Activated T-helper 2 cell treated with anti-CD3 and anti-CD28 coated beads, Interferon-gamma antibody, Interleukin-2, Interleukin-4, amounts not matched to agents 10 μg/mL and 5 μg/mL and 100 μg/mL, durations not matched to agents 14 hours and 24 hours and 36 hours (primary cell): Measurements from ENCODE around the gene UXT. TPM values are rescaled to one million over a fixed set of nuclear protein-coding genes. Genes with fewer than 3 reads are reported as not detected.

Source experiments
- DNase-seq: peaks from one replicate; pipeline ENCODE4 v3.0.0; 2021; ENCODE audit warnings: low spot score
- H3K27ac Mint-ChIP-seq: one replicate; pipeline ENCODE4 v1.8.0; 2021; ENCODE audit warnings: mixed read lengths
- H3K27me3 Mint-ChIP-seq: one replicate; pipeline ENCODE4 v1.8.0; 2021; ENCODE audit warnings: low read depth, mixed read lengths
- H3K36me3 Mint-ChIP-seq: one replicate; pipeline ENCODE4 v1.8.0; 2021; ENCODE audit warnings: low read depth, mixed read lengths
- H3K4me1 Mint-ChIP-seq: one replicate; pipeline ENCODE4 v1.8.0; 2021; ENCODE audit warnings: low read depth, mixed read lengths
- H3K4me3 Mint-ChIP-seq: one replicate; pipeline ENCODE4 v1.8.0; 2021; ENCODE audit warnings: low read depth, mild to moderate bottlenecking, moderate library complexity, mixed read lengths
- H3K9me3 Mint-ChIP-seq: one replicate; pipeline ENCODE4 v1.8.0; 2021; ENCODE audit warnings: mixed read lengths
- intact Hi-C: fragments of 100-400 bp; cut with micrococcal nuclease; formaldehyde crosslinking; loops from one replicate; pipeline ENCODE4 v1.15.1; 2023
- total RNA-seq: library from RNA; stranded (reverse); gene quantifications from 2 replicates; pipeline ENCODE4 v1.2.3, GENCODE V29; 2022

UXT gene
- total RNA-seq, 1 donor from 2014 or later = 204 TPM

DNA sequence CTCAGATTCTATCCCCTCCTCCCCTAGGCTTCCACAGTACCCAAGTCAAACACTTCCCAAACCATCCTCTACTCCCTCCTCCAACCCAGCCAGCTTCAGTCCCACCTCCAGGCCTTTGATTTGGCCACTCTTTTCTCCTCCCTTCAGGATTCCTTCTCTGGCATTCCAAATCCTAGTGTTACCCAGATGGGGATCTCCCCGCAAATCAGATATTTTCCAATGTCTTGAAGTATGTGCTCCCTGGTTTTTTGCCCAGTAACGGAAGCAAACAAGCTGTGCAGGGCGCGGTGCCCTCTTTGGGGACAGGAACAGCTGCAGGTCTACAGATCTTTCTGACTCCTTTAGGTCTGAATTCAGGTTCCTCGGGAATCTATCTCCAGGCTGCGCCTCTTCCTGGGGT lies 37.1 kb downstream of the UXT start:
- DNase-seq = no peak
- no peaks in the 10 kb centered on the region for H3K36me3 Mint-ChIP-seq
- H3K9me3 Mint-ChIP-seq = no peaks in the 10 kb centered on the region
- no peak overlapping the region for H3K27ac Mint-ChIP-seq
- H3K27me3 Mint-ChIP-seq = peaks cover 29% of the 10 kb centered on the region
- intact Hi-C loops = loop anchor here (2.0 kb wide), 1 partner anchor 39 kb away; the partner anchor contains the start of gene TIMP1
- no peak overlapping the region for H3K4me3 Mint-ChIP-seq
- H3K4me1 Mint-ChIP-seq = peaks cover 10% of the 10 kb centered on the region

- H3K36me3 Mint-ChIP-seq = no peaks in the 10 kb centered on the region
Measured at GRCh38 chrX:47620303-47620685, 38.7 kb downstream of the UXT start.

GRCh38 chrX:47619486-47620302 lies 39.3 kb downstream of the UXT start, which contains the start of gene SYN1:
SYN1 (minus strand) TSS chrX:47619857; CDS start chrX:47619728, 129 bp downstream.
- Mint-ChIP-seq H3K4me3 (peak within 1 kb of the TSS; percentile 58), H3K36me3 (no peaks in the 10 kb centered on the region), H3K9me3 (no peaks in the 10 kb centered on the region), H3K27ac (no peak within 1 kb of the TSS), H3K27me3 (peaks cover 36% of the 10 kb centered on the region), H3K4me1 (peaks cover 10% of the 10 kb centered on the region)
- DNase-seq = peak; percentile 73
- intact Hi-C loops = no loop called here

More at GRCh38 chrX:47620303-47620685, 38.7 kb downstream of the UXT start:
- no peak overlapping the region for H3K27ac Mint-ChIP-seq
- H3K4me3 Mint-ChIP-seq = peak overlapping the region; percentile 17
- peaks cover 10% of the 10 kb centered on the region for H3K4me1 Mint-ChIP-seq
- intact Hi-C loops = no loop called here
- DNase-seq = no peak
- H3K9me3 Mint-ChIP-seq = no peaks in the 10 kb centered on the region
- H3K27me3 Mint-ChIP-seq = peaks cover 38% of the 10 kb centered on the region

- no peaks in the 10 kb centered on the region for H3K9me3 Mint-ChIP-seq
- H3K27ac Mint-ChIP-seq = no peak overlapping the region
- no peaks in the 10 kb centered on the region for H3K36me3 Mint-ChIP-seq
- intact Hi-C loops = no loop called here
- DNase-seq = no peak
- H3K4me1 Mint-ChIP-seq = peaks cover 10% of the 10 kb centered on the region
- H3K27me3 Mint-ChIP-seq = peaks cover 36% of the 10 kb centered on the region
- H3K4me3 Mint-ChIP-seq = peak overlapping the region; percentile 58
Measured at GRCh38 chrX:47618923-47619485, 40.0 kb downstream of the UXT start.

DNA sequence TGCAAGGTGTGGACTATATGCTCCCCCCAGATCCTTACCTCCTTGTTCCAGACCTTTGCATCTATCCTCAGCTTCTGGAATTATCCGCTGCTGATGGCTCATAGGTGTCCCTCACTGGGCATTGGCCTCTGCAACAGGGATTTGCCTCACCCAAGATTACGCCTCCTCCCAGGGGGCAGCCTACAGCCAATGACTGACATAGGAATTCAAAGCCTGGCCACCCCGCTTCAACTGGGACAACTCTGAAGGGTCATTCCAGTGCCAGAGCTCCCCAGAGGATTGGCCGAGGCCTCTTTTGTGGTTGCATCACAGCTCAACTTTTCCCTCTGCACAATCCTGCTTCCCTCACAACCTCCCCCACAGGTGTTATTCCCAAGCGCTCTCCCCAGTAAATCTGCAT lies 44.4 kb downstream of the UXT start:
- Mint-ChIP-seq H3K4me1 (peaks cover 2% of the 10 kb centered on the region), H3K27ac (no peak overlapping the region), H3K4me3 (no peak overlapping the region), H3K9me3 (no peaks in the 10 kb centered on the region), H3K27me3 (peaks cover 29% of the 10 kb centered on the region), H3K36me3 (no peaks in the 10 kb centered on the region)
- DNase-seq = no peak
- intact Hi-C loops = no loop called here

DNA sequence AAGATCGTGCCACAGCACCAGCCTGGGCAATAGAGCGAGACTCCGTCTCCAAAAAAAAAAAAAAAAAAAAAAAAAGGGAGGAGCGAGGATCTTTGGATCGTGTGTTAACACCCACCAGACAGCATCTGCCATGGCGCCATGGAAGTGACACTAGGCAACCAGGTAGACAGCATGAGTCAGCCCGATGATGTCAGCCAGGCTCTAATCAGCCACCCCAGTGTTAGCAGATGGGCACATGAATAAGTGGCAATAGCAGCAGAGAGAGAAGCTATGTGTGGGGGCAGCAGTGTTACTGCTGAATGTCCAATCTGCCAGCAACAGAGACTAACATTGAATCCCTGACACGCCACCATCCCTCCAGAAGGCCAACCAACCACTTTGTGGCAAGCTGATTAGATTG lies 45.9 kb downstream of the UXT start:
- Mint-ChIP-seq H3K27me3 (peaks cover 20% of the 10 kb centered on the region), H3K4me1 (peaks cover 2% of the 10 kb centered on the region), H3K9me3 (no peaks in the 10 kb centered on the region), H3K4me3 (no peak overlapping the region), H3K27ac (no peak overlapping the region), H3K36me3 (no peaks in the 10 kb centered on the region)
- intact Hi-C loops = no loop called here
- no peak for DNase-seq

DNA sequence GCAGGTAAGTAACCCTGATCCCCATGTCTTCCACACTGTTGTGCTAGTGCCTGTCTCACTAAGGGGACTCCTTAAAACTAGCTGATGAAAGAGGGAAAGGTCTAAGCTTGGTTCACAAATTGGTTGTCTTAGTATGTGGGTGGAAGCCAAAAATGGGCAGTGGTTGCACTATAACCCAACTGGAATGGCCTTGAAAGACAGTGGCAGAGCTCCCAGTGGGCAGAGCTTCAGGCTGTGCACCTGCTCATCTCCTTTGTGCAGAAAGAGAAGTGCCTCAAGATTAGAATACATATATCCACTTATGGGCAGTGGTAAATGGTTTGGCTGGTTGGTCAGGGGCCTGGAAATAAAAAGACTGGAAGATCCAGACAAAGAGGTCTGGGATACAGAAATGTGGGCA lies 46.6 kb downstream of the UXT start:
- no peak for DNase-seq
- intact Hi-C loops = no loop called here
- H3K9me3 Mint-ChIP-seq = no peaks in the 10 kb centered on the region
- peaks cover 13% of the 10 kb centered on the region for H3K27me3 Mint-ChIP-seq
- H3K4me3 Mint-ChIP-seq = no peak overlapping the region
- H3K27ac Mint-ChIP-seq = no peak overlapping the region
- H3K36me3 Mint-ChIP-seq = no peaks in the 10 kb centered on the region
- H3K4me1 Mint-ChIP-seq = peaks cover 2% of the 10 kb centered on the region

- DNase-seq = no peak
- intact Hi-C loops = no loop called here
- Mint-ChIP-seq H3K4me1 (peaks cover 2% of the 10 kb centered on the region), H3K36me3 (no peaks in the 10 kb centered on the region), H3K4me3 (no peak overlapping the region), H3K27me3 (peaks cover 10% of the 10 kb centered on the region), H3K9me3 (no peaks in the 10 kb centered on the region), H3K27ac (no peak overlapping the region)
Measured at GRCh38 chrX:47611926-47612325, 47.1 kb downstream of the UXT start.

DNA sequence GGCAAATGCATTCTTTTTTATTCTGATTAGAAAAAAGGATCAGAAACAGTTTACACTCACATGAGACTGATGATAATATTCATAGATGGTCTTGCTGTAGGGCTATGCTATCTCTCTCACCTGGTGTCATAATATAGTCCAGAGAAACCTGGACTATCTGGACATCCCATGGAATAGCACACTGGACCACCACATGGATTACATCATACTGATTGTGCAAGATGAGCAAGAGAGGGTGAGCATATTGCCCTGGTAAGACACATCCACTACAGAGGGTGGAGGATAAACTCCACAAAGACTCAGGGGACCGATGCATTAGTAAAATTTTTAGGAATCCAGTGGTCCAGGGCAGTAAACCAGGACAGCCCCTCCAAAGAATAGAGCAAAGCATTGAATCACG lies 47.5 kb downstream of the UXT start:
- Mint-ChIP-seq H3K9me3 (no peaks in the 10 kb centered on the region), H3K27ac (no peak overlapping the region), H3K27me3 (peaks cover 6% of the 10 kb centered on the region), H3K4me3 (no peak overlapping the region), H3K4me1 (peaks cover 2% of the 10 kb centered on the region), H3K36me3 (no peaks in the 10 kb centered on the region)
- intact Hi-C loops = no loop called here
- DNase-seq = no peak

GRCh38 chrX:47610511-47610910 lies 48.5 kb downstream of the UXT start:
- intact Hi-C loops = no loop called here
- no peak overlapping the region for H3K27ac Mint-ChIP-seq
- no peaks in the 10 kb centered on the region for H3K9me3 Mint-ChIP-seq
- H3K4me1 Mint-ChIP-seq = peaks cover 2% of the 10 kb centered on the region
- no peaks in the 10 kb centered on the region for H3K27me3 Mint-ChIP-seq
- no peaks in the 10 kb centered on the region for H3K36me3 Mint-ChIP-seq
- DNase-seq = no peak
- no peak overlapping the region for H3K4me3 Mint-ChIP-seq

DNA sequence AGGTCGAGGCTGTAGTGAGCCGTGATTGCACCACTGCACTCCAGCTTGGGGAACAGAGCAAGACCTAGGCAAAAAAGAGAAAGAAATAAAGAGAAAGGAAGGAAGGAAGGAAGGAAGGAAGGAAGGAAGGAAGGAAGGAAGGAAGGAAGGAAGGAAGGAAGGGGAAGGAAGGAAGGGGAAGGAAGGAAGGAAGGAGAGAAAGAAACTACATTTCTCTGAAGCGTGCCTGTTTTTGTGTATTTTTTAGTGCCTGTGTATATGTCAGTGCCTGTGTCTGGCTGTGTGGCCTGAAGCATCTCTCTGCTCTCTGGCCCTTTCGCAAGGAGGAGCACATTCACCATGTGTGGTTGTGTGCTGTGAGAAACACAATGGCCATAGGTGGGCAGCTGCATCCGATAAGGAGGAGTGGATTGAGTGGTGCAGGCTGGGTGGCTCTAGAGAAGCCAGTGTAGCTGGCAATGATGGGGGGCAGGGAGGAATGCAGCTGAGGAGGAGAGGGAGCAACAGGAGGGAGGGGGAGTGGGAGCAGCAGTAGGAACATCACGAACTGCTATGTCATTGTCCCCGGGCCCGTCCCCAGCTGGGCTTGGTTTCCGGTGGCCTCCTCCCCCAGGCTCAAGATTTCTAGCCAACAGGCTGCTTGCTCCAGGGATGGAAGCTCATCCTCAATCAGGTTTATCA lies 50.7 kb downstream of the UXT start:
- Mint-ChIP-seq H3K4me3 (no peak overlapping the region), H3K27me3 (no peaks in the 10 kb centered on the region), H3K9me3 (no peaks in the 10 kb centered on the region), H3K4me1 (peaks cover 2% of the 10 kb centered on the region), H3K36me3 (no peaks in the 10 kb centered on the region), H3K27ac (peak overlapping the region; percentile 49)
- DNase-seq = no peak
- intact Hi-C loops = no loop called here

DNA sequence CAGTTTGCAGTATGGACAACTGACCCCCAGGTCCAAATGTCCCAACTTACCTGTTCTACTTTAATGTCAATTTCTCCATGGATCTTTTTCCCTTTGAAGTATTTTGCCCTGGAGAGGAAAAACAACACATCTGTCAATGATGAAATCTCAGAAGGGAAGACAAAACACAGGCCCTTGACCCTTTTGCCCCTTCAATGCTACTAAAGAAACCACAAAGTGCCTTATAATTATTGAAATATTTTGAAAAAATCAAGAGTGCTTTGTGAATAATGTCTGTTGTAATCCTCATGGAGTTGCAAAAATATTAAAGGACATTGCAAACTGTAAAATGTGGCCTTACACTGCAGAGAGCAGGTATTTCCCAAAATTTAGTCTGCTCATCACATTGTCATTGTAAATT lies 51.9 kb downstream of the UXT start:
- intact Hi-C loops = no loop called here
- H3K36me3 Mint-ChIP-seq = no peaks in the 10 kb centered on the region
- no peaks in the 10 kb centered on the region for H3K27me3 Mint-ChIP-seq
- H3K4me3 Mint-ChIP-seq = no peak overlapping the region
- peaks cover 2% of the 10 kb centered on the region for H3K4me1 Mint-ChIP-seq
- H3K9me3 Mint-ChIP-seq = no peaks in the 10 kb centered on the region
- DNase-seq = no peak
- no peak overlapping the region for H3K27ac Mint-ChIP-seq

DNA sequence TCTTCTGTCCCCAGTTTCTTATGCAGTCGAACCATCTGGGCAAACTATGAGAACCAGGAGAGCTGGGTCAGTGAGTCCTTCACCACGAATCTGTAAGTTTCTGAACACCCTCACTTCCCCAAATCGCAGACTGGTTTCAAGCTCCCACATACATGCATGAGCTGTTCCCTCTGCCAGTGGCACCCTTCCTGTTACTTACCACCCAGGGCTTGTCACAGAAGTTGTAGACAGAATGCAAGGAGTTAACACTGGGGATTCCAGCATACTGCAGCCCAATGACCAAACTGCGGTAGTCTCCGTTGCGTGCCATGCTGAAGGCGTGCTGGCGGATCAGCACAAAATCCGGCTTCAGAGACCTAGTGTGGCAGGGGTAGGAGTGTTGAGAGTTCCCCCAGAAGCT lies 54.0 kb downstream of the UXT start:
- no peak overlapping the region for H3K4me3 Mint-ChIP-seq
- peaks cover 3% of the 10 kb centered on the region for H3K27me3 Mint-ChIP-seq
- H3K27ac Mint-ChIP-seq = no peak overlapping the region
- peaks cover 2% of the 10 kb centered on the region for H3K4me1 Mint-ChIP-seq
- no peak for DNase-seq
- no peaks in the 10 kb centered on the region for H3K9me3 Mint-ChIP-seq
- intact Hi-C loops = no loop called here
- no peaks in the 10 kb centered on the region for H3K36me3 Mint-ChIP-seq
